Mammary epithelial cell (primary cell): ENCODE data around the gene DCC.

ENCODE experiments used
- EZH2 ChIP-seq: IDR thresholded peaks from 2 replicates; pipeline ENCODE4 v1.6.1; 2012; ENCODE audit warnings: low read length, inconsistent platforms, borderline replicate concordance
- TF ChIP-seq, protein P1 (sequence below), 2 donors: IDR thresholded peaks in 1 of 2; conservative IDR thresholded peaks in 1 of 2; 2 replicates each; pipeline ENCODE4 v1.5.1; 2011 to 2012; ENCODE audit warnings: inconsistent platforms in 2 of 2, low read length in 2 of 2, mild to moderate bottlenecking in 2 of 2, control low read depth in 1 of 2, low read depth in 1 of 2; ENCODE audit not compliant: insufficient read depth in 1 of 2; ENCODE audit errors: extremely low read depth in 1 of 2

DNA sequence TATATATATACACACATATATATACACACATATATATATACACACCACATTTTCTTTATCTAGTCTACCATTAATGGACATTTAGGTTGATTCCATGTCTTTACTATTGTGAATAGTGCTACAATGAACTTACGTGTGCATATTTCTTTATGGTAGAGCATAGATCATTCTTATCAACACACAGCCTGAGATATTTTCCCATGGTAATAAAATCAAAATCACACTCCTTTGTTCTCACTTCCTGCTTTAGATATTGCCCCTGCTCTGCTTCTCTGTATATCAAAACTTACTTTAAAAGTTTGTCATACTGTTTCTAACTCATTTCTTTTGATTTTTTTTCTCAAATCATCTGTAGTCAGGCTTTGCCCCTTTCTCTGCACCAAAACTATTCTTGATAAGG lies 119.9 kb downstream of the DCC start:
- TF ChIP-seq EZH2 = no peak
- TF ChIP-seq, protein P1, sequence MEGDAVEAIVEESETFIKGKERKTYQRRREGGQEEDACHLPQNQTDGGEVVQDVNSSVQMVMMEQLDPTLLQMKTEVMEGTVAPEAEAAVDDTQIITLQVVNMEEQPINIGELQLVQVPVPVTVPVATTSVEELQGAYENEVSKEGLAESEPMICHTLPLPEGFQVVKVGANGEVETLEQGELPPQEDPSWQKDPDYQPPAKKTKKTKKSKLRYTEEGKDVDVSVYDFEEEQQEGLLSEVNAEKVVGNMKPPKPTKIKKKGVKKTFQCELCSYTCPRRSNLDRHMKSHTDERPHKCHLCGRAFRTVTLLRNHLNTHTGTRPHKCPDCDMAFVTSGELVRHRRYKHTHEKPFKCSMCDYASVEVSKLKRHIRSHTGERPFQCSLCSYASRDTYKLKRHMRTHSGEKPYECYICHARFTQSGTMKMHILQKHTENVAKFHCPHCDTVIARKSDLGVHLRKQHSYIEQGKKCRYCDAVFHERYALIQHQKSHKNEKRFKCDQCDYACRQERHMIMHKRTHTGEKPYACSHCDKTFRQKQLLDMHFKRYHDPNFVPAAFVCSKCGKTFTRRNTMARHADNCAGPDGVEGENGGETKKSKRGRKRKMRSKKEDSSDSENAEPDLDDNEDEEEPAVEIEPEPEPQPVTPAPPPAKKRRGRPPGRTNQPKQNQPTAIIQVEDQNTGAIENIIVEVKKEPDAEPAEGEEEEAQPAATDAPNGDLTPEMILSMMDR (conservative IDR thresholded peaks at IDR 0.05 in 1 of 2, IDR thresholded peaks at IDR 0.05 in 1 of 2; ENCODE audit: extremely low read depth in 1 of 2, insufficient read depth in 1 of 2, low read depth in 1 of 2, low read length in 2 of 2) = no peak
